AG04450 (cell line): Measurements from ENCODE around the gene ADAMTS2. TPM values are rescaled to one million over a fixed set of nuclear protein-coding genes. Genes with fewer than 3 reads are reported as not detected.

Experiments
- CTCF ChIA-PET: fragments of 300-600, 350-600 bp; formaldehyde crosslinking; extraction: SDS; loops from one replicate; lab custom pipeline; 2022; ENCODE audit warnings: antibody characterized with exemption, inconsistent platforms; lab: Charles Lee
- POLR2A ChIA-PET: fragments of 350-600 bp; formaldehyde crosslinking; extraction: SDS; loops from one replicate; lab custom pipeline; 2021; ENCODE audit warnings: antibody characterized with exemption, inconsistent platforms; lab: Yijun Ruan, JAX
- DNase-seq: peaks from one replicate; pipeline ENCODE4 v3.0.0-alpha.2; 2011; ENCODE audit warnings: low read depth, low spot score
- H3K27ac ChIP-seq: one replicate; pipeline ENCODE4 v1.5.1; 2012; ENCODE audit warnings: low read depth, low read length, control low read depth
- H3K27me3 ChIP-seq: one replicate; pipeline ENCODE4 v1.6.0; 2012; ENCODE audit warnings: low read length; ENCODE audit not compliant: control insufficient read depth, insufficient read depth
- H3K4me3 ChIP-seq: 2 replicates; pipeline ENCODE4 v1.5.1; 2011; ENCODE audit warnings: mild to moderate bottlenecking, low read depth, low read length, control low read depth
- H3K9me3 ChIP-seq: 2 replicates; pipeline ENCODE4 v1.5.1; 2012; ENCODE audit warnings: low read length; ENCODE audit not compliant: control insufficient read depth, insufficient read depth
- CTCF ChIP-seq: IDR thresholded peaks from 2 replicates; pipeline ENCODE4 v1.5.1; 2011; ENCODE audit warnings: low read depth, low read length, control low read depth, inconsistent platforms
- polyA plus RNA-seq: library from polyadenylated mRNA; depleted of rRNA; stranded (reverse); fragments of >200 nt; gene quantifications from 2 replicates; pipeline ENCODE4 v1.2.3, GENCODE V29; 2011

ADAMTS2 gene
- polyA plus RNA-seq, 1 experiment: 22.6 TPM

DNA sequence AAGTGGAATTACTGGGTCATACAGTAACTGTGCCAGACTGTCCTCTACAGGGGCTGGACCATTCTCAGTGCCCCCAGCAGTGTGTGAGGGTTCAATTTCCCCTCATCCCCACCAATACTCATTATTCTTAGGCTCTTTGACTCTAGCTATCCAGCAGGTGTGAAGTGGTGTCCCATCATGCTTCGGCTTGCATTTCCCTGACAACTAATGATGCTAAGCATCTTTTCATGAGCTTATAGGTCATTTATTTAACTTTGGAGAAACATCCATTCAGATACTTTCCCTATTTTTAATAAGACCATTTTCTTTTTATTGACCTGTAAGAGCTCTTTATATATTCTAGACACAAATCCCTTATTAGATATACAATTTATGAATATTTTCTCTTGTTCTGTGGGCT, 63.6 kb downstream of the ADAMTS2 start:
- H3K27me3 ChIP-seq: no peaks in the 10 kb centered on the region
- TF ChIP-seq CTCF: no peak
- H3K27ac ChIP-seq: no peak overlapping the region
- ChIA-PET POLR2A (no interaction called here), CTCF (no interaction called here)
- no peaks in the 10 kb centered on the region for H3K9me3 ChIP-seq
- H3K4me3 ChIP-seq: no peak overlapping the region
- no peak for DNase-seq

DNA sequence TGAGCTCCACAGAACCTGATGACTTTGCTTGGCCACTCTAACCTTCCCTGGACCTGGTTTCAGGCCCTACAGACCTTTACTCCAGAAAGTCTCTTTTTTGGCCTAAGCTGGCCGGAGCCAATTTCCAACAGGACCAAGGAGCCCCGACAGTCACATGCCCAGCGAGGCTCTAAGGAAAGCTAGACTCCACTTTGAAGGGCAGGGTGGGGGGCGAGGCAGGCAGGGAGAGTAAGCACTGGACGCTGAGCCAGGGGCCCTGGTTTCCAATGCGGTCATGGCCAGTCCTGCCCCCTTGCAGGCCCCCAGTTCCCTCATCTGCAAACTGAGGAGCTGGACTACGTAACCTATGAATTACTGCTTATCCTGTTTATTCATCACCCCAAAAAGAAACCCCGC, 65.2 kb downstream of the ADAMTS2 start:
- ChIA-PET POLR2A (interaction anchor here (1.2 kb wide), 1 partner anchor 14 kb away, joined by 3 read pairs; no protein-coding TSS in a partner anchor), CTCF (no interaction called here)
- H3K27ac ChIP-seq: no peak overlapping the region
- no peak overlapping the region for H3K4me3 ChIP-seq
- DNase-seq: no peak
- H3K27me3 ChIP-seq: no peaks in the 10 kb centered on the region
- H3K9me3 ChIP-seq: peaks cover 5% of the 10 kb centered on the region; the same call in 1 of the 2 replicates
- TF ChIP-seq CTCF: no peak

- H3K9me3 ChIP-seq: peaks cover 6% of the 10 kb centered on the region; the same call in 1 of the 2 replicates
- ChIA-PET POLR2A (interaction anchor here (1.2 kb wide), 1 partner anchor 14 kb away, joined by 3 read pairs; no protein-coding TSS in a partner anchor), CTCF (no interaction called here)
- no peak overlapping the region for H3K4me3 ChIP-seq
- no peaks in the 10 kb centered on the region for H3K27me3 ChIP-seq
- peak overlapping the region; percentile 21 for H3K27ac ChIP-seq
- TF ChIP-seq CTCF: no peak
- DNase-seq: no peak
Observed at GRCh38 chr5:179279347-179280094, 65.7 kb downstream of the ADAMTS2 start.

DNA sequence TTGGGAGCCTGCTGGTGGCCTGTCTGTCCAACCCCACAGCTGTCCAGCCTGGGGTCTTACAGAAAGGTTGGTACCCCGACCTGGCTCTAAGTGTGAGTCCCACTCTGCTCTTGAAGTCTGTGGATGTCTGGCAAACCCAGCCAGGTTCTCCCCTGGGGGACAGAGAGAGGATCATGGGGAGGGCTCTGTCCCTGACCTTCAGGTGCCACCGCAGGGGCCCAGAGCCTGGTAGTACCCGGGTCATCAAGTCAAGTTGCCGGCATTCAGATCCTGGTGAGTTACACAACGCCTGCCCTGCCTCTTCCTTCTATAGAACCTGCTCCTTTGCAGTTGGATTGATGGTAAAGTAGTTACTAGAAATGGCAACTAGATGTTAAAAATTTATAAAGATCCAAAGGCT, 66.7 kb downstream of the ADAMTS2 start:
- POLR2A ChIA-PET: no interaction called here
- no peak for TF ChIP-seq CTCF
- Histone ChIP-seq H3K27me3 (no peaks in the 10 kb centered on the region), H3K9me3 (peaks cover 6% of the 10 kb centered on the region; the same call in 1 of the 2 replicates), H3K27ac (no peak overlapping the region), H3K4me3 (no peak overlapping the region)
- DNase-seq: no peak
- CTCF ChIA-PET: no interaction called here

GRCh38 chr5:179278119-179278518, 67.1 kb downstream of the ADAMTS2 start:
- Histone ChIP-seq H3K4me3 (no peak overlapping the region), H3K27me3 (no peaks in the 10 kb centered on the region), H3K9me3 (peaks cover 6% of the 10 kb centered on the region; the same call in 1 of the 2 replicates), H3K27ac (no peak overlapping the region)
- ChIA-PET POLR2A (no interaction called here), CTCF (no interaction called here)
- no peak for TF ChIP-seq CTCF
- DNase-seq: no peak
